ENCODE results near the gene IL17C. TPM values are rescaled to one million over a fixed set of nuclear protein-coding genes. Genes with fewer than 3 reads are reported as not detected.

IL17C gene
- total RNA-seq, 2 donors from 2014 or later = 0.65 to 0.86 TPM

GRCh38 chr16:88624481-88624880 lies 13.9 kb upstream of the IL17C start:
- H3K27ac Mint-ChIP-seq = no peak overlapping the region
- peaks cover 5% of the 10 kb centered on the region for H3K36me3 Mint-ChIP-seq (ENCODE audit: low read depth)
- ATAC-seq = no peak
- H3K27me3 Mint-ChIP-seq = no peaks in the 10 kb centered on the region
- H3K9me3 ChIP-seq (ENCODE audit: control insufficient read depth, low read length, poor library complexity, severe bottlenecking) = no peaks in the 10 kb centered on the region
- H3K4me3 Mint-ChIP-seq = no peak overlapping the region
- DNase-seq = no peak
- peaks cover 11% of the 10 kb centered on the region for H3K4me1 Mint-ChIP-seq

DNA sequence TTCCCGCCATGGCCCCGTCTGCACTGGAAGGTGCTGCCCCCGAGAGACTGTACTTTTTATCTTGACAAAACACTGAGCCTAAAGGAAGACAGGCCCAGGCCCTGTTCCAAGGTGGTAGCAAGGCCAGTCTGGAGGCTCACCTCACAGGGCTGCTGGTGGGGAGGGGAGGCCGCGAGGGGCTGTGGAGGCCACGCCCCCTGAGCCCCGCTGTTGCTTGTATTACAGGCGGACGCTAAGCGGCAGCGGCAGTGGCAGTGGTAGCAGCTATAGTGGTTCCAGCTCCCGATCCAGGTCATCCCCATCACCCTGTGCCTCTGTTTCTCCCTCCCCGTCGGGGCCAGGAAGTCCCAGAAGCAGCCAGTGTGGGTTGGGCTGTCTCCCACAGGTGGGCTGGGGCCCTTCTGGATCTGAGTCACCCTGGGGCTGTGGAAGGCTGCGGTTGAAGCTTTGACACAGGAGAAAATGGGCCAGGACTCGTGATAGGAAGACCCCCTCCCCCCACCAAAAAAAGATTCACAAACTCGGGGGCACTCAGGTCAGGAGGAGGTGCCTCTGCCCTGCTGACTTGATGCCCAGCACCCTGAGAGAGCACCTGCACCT lies 13.3 kb upstream of the IL17C start:
- no peak overlapping the region for H3K27ac Mint-ChIP-seq

DNA sequence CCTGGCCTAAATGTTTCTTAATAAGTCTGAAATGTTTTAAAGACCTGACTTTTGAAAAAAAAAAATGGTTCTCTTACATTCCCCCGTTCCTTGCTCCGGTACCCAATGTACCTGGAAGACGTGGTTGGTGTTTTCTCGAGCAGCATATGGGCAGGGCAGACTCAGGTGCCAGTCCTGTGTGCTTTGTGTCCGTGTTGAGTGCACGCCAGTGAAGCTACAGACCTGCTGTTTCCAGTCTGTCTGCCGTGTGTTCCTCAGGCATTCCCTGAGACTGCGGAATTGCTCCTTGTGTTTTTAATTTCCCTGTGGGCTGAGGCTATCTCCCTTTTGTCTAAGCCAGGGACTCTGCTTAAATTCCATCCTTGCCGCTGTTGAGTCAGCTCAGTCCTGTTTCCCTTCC lies 11.7 kb upstream of the IL17C start:
- H3K9me3 ChIP-seq (ENCODE audit: control insufficient read depth, low read length, poor library complexity, severe bottlenecking) = no peaks in the 10 kb centered on the region
- DNase-seq (no peak), ATAC-seq (no peak)
- H3K27me3 Mint-ChIP-seq = no peaks in the 10 kb centered on the region
- H3K27ac Mint-ChIP-seq = peak overlapping the region; percentile 67
- peaks cover 2% of the 10 kb centered on the region for H3K4me1 Mint-ChIP-seq
- no peak overlapping the region for H3K4me3 Mint-ChIP-seq
- peaks cover 5% of the 10 kb centered on the region for H3K36me3 Mint-ChIP-seq (ENCODE audit: low read depth)

More for the DNA sequence above, 13.3 kb upstream of the IL17C start:
- ATAC-seq = no peak
- H3K9me3 ChIP-seq (ENCODE audit: control insufficient read depth, low read length, poor library complexity, severe bottlenecking) = no peaks in the 10 kb centered on the region
- H3K36me3 Mint-ChIP-seq (ENCODE audit: low read depth) = peaks cover 5% of the 10 kb centered on the region
- H3K4me3 Mint-ChIP-seq = no peak overlapping the region
- DNase-seq = no peak
- no peaks in the 10 kb centered on the region for H3K27me3 Mint-ChIP-seq
- H3K4me1 Mint-ChIP-seq = peaks cover 5% of the 10 kb centered on the region

DNA sequence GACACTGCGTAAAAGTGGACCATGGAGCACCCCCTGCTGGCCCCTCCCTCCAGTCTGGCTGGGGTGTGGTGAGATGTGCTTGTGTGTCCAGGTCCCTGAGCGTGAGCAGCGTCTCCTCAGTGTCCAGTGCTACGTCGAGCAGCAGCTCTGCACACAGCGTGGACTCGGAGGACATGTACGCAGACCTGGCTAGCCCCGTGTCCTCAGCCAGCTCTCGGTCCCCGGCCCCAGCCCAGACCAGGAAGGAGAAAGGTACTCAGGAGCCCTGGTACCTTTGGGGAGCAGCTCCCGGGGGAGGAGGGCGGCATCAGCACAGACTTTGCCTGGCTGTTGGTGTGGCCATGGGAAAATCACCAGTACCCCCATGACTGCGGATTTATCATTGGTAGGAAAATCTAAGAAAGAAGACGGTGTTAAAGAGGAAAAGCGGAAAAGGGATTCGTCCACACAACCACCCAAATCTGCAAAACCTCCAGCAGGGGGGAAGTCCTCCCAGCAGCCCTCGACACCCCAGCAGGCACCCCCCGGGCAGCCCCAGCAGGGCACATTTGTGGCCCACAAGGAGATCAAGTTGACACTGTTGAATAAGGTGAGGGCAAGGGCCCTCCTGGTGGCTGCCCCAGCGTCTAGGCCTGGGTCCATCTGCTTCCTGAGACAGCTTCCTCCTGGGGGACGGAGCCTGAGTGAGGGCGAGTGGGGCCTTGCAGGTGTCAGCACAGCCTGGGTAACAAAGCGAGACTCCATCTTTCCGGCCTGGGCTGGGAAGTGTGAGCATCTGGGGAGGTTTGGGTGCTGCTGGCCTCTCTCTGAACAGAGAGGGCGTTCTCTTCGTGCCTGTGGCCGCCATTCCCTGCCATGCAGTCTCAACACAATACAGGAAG lies 10.6 kb upstream of the IL17C start:
- Mint-ChIP-seq H3K27ac (peak overlapping the region; percentile 67), H3K27me3 (no peaks in the 10 kb centered on the region), H3K4me1 (peaks cover 2% of the 10 kb centered on the region), H3K36me3 (ENCODE audit: low read depth) (peaks cover 5% of the 10 kb centered on the region), H3K4me3 (no peak overlapping the region)
- no peaks in the 10 kb centered on the region for H3K9me3 ChIP-seq (ENCODE audit: control insufficient read depth, low read length, poor library complexity, severe bottlenecking)
- DNase-seq (no peak), ATAC-seq (no peak)

DNA sequence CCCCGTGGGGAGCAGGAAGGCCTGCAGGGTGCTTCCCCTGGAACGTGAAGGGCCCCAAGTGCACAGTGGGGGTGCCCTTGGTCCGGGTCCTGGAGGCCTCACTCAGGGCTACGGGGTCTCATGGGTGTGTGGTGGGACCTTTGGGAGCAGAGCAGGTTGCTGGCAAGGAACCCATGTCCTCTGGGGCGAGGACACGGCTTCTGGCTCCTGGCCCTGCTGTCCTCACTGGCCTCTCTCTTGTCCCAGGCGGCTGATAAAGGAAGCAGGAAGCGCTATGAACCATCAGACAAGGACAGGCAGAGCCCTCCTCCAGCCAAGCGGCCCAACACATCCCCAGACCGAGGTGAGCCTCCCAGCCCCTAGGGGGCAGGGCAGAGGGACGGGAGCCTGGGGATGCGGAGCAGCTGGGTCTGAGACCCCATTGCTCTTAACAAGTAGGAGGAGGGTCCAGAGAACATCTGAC lies 9.8 kb upstream of the IL17C start:
- Mint-ChIP-seq H3K27me3 (no peaks in the 10 kb centered on the region), H3K4me3 (no peak overlapping the region), H3K27ac (no peak overlapping the region), H3K4me1 (peaks cover 2% of the 10 kb centered on the region), H3K36me3 (ENCODE audit: low read depth) (peaks cover 3% of the 10 kb centered on the region)
- H3K9me3 ChIP-seq (ENCODE audit: control insufficient read depth, low read length, poor library complexity, severe bottlenecking) = no peaks in the 10 kb centered on the region
- ATAC-seq (no peak), DNase-seq (no peak)

GRCh38 chr16:88629835-88630234 lies 8.5 kb upstream of the IL17C start:
- no peaks in the 10 kb centered on the region for H3K9me3 ChIP-seq (ENCODE audit: control insufficient read depth, low read length, poor library complexity, severe bottlenecking)
- Mint-ChIP-seq H3K4me3 (no peak overlapping the region), H3K4me1 (peaks cover 2% of the 10 kb centered on the region), H3K36me3 (ENCODE audit: low read depth) (peaks cover 3% of the 10 kb centered on the region), H3K27me3 (no peaks in the 10 kb centered on the region), H3K27ac (peak overlapping the region; percentile 67)
- ATAC-seq (no peak), DNase-seq (no peak)

DNA sequence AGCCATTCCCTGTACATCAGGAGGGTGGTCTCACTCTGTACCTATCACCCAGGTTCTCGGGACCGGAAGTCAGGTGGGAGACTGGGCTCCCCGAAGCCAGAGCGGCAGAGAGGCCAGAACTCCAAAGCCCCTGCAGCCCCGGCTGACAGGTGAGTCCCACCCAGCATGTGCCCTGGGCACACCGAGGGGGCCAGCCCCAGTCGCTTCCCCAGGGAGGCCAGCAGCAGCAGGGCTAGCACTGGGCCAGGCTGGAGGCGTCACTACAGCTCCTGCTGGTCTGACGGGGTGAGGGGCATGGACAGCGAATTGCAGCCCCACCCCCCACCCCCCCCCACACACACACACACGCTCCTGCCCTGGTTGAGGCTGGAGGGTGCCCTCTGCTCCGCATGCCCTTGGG lies 7.9 kb upstream of the IL17C start:
- peaks cover 3% of the 10 kb centered on the region for H3K36me3 Mint-ChIP-seq (ENCODE audit: low read depth)
- DNase-seq = no peak
- peaks cover 7% of the 10 kb centered on the region for H3K4me1 Mint-ChIP-seq
- H3K9me3 ChIP-seq (ENCODE audit: control insufficient read depth, low read length, poor library complexity, severe bottlenecking) = no peaks in the 10 kb centered on the region
- no peaks in the 10 kb centered on the region for H3K27me3 Mint-ChIP-seq
- H3K27ac Mint-ChIP-seq = peak overlapping the region; percentile 67
- H3K4me3 Mint-ChIP-seq = no peak overlapping the region
- no peak for ATAC-seq

DNA sequence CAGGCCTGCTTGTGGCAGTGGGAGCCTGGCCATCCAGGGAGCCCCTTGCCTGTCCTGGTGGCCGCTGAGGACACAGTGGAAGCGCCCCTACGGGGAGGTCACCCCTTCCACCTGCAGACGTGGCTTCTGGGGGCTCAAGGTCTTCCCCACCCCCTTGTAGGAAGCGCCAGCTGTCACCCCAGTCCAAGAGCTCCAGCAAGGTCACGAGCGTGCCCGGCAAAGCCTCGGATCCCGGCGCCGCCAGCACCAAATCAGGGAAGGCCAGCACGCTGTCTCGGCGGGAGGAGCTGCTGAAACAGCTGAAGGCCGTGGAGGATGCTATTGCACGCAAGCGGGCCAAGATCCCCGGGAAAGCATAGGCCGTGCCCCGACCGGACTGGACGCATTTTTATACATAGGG lies 7.4 kb upstream of the IL17C start:
- Mint-ChIP-seq H3K4me3 (no peak overlapping the region), H3K27me3 (no peaks in the 10 kb centered on the region), H3K36me3 (ENCODE audit: low read depth) (peaks cover 3% of the 10 kb centered on the region), H3K27ac (peak overlapping the region; percentile 21), H3K4me1 (peaks cover 8% of the 10 kb centered on the region)
- H3K9me3 ChIP-seq (ENCODE audit: control insufficient read depth, low read length, poor library complexity, severe bottlenecking) = no peaks in the 10 kb centered on the region
- ATAC-seq (no peak), DNase-seq (no peak)

DNA sequence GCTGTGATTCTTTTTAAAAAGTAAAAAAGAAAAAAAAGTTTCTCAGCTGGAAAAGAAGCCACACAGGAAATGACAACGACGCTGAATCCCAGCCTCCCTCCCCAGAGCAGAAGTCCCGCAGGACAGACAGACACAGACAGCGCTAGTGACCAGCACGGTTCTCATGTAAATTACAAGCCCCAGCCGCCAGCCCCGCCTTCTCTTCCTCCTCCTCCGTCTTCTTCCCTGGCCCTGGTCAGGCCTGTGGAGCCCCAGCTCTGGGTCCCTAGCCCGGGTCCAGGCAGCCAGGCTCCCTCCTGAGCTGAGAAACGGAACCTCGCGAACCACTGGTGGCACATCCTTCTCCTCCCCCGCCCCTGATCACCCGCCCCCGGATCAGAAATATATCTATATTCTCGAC lies 7.0 kb upstream of the IL17C start:
- Mint-ChIP-seq H3K4me1 (peaks cover 11% of the 10 kb centered on the region), H3K27ac (peak overlapping the region; percentile 21), H3K27me3 (no peaks in the 10 kb centered on the region), H3K4me3 (no peak overlapping the region), H3K36me3 (ENCODE audit: low read depth) (peaks cover 3% of the 10 kb centered on the region)
- H3K9me3 ChIP-seq (ENCODE audit: control insufficient read depth, low read length, poor library complexity, severe bottlenecking) = no peaks in the 10 kb centered on the region
- DNase-seq = no peak
- no peak for ATAC-seq

DNA sequence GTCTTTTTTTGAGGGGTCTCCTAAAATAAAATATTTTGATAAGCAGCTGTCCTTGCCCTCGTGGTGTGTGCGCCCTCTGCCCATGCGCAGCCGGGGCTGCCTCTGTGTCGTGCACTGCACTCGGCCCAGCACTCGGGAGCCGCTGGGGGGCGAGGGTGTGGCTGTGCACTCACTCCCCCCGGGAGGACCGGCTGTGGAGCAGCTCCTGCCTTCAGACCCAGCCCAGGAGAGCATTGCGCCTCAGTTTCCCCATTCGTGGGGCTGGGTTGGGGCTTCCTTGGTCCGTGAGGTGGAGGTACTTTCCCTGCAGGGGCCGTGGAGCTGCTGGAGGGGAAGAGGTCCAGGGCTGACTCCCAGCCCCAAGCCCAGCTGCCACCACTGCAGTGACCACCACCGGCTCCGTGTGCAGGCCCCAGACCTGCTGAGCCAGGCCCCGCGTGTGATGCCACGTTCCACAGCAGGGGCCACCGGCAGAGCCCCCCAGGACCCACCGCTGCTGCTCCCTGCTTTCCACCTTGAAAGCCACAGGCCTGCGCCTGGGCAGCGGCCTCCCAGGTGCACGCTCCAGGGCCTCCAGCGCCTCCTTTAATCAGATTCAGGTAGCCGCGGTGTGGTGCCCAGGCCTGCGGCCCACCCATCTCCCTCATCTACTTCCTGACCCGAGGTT lies 6.3 kb upstream of the IL17C start:
- Mint-ChIP-seq H3K27ac (peak overlapping the region; percentile 56), H3K36me3 (ENCODE audit: low read depth) (peaks cover 3% of the 10 kb centered on the region), H3K4me3 (no peak overlapping the region), H3K27me3 (no peaks in the 10 kb centered on the region), H3K4me1 (peaks cover 13% of the 10 kb centered on the region)
- ATAC-seq = no peak
- H3K9me3 ChIP-seq (ENCODE audit: control insufficient read depth, low read length, poor library complexity, severe bottlenecking) = no peaks in the 10 kb centered on the region
- no peak for DNase-seq

DNA sequence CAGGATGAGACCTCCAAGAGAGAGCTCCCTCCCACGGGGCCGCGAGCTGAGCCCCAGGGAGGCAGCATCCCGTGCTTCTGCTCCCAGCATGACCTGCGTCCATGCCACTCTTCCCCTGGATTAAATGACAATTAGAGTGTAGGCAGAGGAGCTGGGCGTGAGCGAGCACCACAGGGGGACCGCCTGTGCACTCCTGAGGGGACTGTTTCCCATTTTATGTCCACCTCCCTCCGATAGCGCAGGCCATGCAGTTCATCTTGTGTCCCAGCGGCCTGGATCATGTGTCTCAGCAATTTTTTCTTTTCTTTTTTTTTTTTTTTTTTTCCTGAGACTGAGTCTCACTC lies 5.8 kb upstream of the IL17C start:
- peaks cover 18% of the 10 kb centered on the region for H3K4me1 Mint-ChIP-seq
- H3K9me3 ChIP-seq (ENCODE audit: control insufficient read depth, low read length, poor library complexity, severe bottlenecking) = no peaks in the 10 kb centered on the region
- DNase-seq (no peak), ATAC-seq (no peak)
- peaks cover 1% of the 10 kb centered on the region for H3K27me3 Mint-ChIP-seq
- no peak overlapping the region for H3K4me3 Mint-ChIP-seq
- peak overlapping the region; percentile 56 for H3K27ac Mint-ChIP-seq
- H3K36me3 Mint-ChIP-seq (ENCODE audit: low read depth) = peaks cover 2% of the 10 kb centered on the region

- peak overlapping the region; percentile 86 for H3K4me3 Mint-ChIP-seq
- H3K27ac Mint-ChIP-seq = peak overlapping the region; percentile 56
- DNase-seq (peak; percentile 46 to 54 (median 48)), ATAC-seq (peak; percentile 66)
- H3K27me3 Mint-ChIP-seq = peaks cover 8% of the 10 kb centered on the region
- H3K4me1 Mint-ChIP-seq = peaks cover 25% of the 10 kb centered on the region
- no peaks in the 10 kb centered on the region for H3K36me3 Mint-ChIP-seq (ENCODE audit: low read depth)
- no peaks in the 10 kb centered on the region for H3K9me3 ChIP-seq (ENCODE audit: control insufficient read depth, low read length, poor library complexity, severe bottlenecking)
Observed at GRCh38 chr16:88633684-88634140, 4.7 kb upstream of the IL17C start.

Data from T-helper 17 cell (primary cell).